H1 (cell line): ENCODE measurements around the gene PSD. TPM values are rescaled to one million over a fixed set of nuclear protein-coding genes. Genes with fewer than 3 reads are reported as not detected.
A peak's percentile ranks its signal among the peaks of the same experiment; 100 is the strongest.

Experiments used
- CTCF ChIA-PET: fragments of 300-600 bp; sonication (Branson Sonifier 250); formaldehyde crosslinking; loops from one replicate; lab custom pipeline; 2021; ENCODE audit not compliant: partially characterized antibody; lab: Charles Lee
- POLR2A ChIA-PET: fragments of 300-600 bp; sonication (Branson Sonifier 250); formaldehyde crosslinking; loops from one replicate; lab custom pipeline; 2021; ENCODE audit warnings: inconsistent platforms; ENCODE audit not compliant: partially characterized antibody; lab: Charles Lee
- DNase-seq, 2 experiments: peaks; one replicate each; pipeline versions ENCODE4 v3.0.0 to v3.0.0-alpha.2; 2010 to 2022; ENCODE audit warnings: low spot score in 2 of 2, low read depth in 1 of 2, mixed read lengths in 1 of 2
- FAIRE-seq: peaks from 2 replicates; lab custom pipeline; 2011; peaks lifted over from hg19 to GRCh38; lab: Jason Lieb, UNC
- H2AFZ ChIP-seq: 2 replicates; pipeline ENCODE4 v1.8.1; 2012; ENCODE audit warnings: low read length, inconsistent platforms
- H2AK5ac ChIP-seq: 2 replicates; pipeline ENCODE4 v1.6.1; 2013; ENCODE audit warnings: low read depth, low read length
- H2BK120ac ChIP-seq: replicated peaks from 2 replicates; pipeline ENCODE3; 2013; ENCODE audit warnings: low read depth, low read length, inconsistent platforms
- H2BK12ac ChIP-seq: 2 replicates; pipeline ENCODE4 v1.6.1; 2013; ENCODE audit warnings: low read depth, low read length
- H2BK15ac ChIP-seq: 2 replicates; pipeline ENCODE4 v1.6.1; 2013; ENCODE audit warnings: low read length
- H2BK20ac ChIP-seq: 2 replicates; pipeline ENCODE4 v1.6.1; 2013; ENCODE audit warnings: low read length
- H2BK5ac ChIP-seq: 2 replicates; pipeline ENCODE4 v1.6.1; 2013; ENCODE audit warnings: low read depth, low read length
- H3K14ac ChIP-seq: 2 replicates; pipeline ENCODE4 v1.6.1; 2013; ENCODE audit warnings: inconsistent platforms; ENCODE audit not compliant: insufficient read length
- H3K18ac ChIP-seq: 2 replicates; pipeline ENCODE4 v1.6.1; 2013; ENCODE audit warnings: low read length; ENCODE audit errors: extremely low read depth
- H3K23ac ChIP-seq: 2 replicates; pipeline ENCODE4 v1.6.1; 2013; ENCODE audit warnings: inconsistent platforms; ENCODE audit not compliant: insufficient read length
- H3K23me2 ChIP-seq: 2 replicates; pipeline ENCODE4 v1.6.1; 2013; ENCODE audit warnings: low read depth, low read length
- H3K27ac ChIP-seq: 2 replicates; pipeline ENCODE4 v1.6.1; 2011; ENCODE audit warnings: low read depth, low read length, inconsistent platforms
- H3K27me3 ChIP-seq, 4 experiments: replicated peaks in 1 of 4; 1 replicate in 1 of 4; 2 replicates in 3 of 4; pipeline versions ENCODE4 v1.6.1 to v1.8.1; 2011 to 2013; ENCODE audit warnings: low read length in 3 of 4, mild to moderate bottlenecking in 3 of 4, inconsistent platforms in 2 of 4, mixed read lengths in 2 of 4, moderate library complexity in 1 of 4; ENCODE audit not compliant: control insufficient read depth in 3 of 4, insufficient read depth in 3 of 4; ENCODE audit errors: extremely low read depth in 1 of 4
- H3K36me3 ChIP-seq, 4 experiments: 2 replicates each; pipeline versions ENCODE4 v1.6.1 to v1.8.1; 2011 to 2013; ENCODE audit warnings: mild to moderate bottlenecking in 4 of 4, low read length in 3 of 4, moderate library complexity in 2 of 4, control low read depth in 1 of 4, inconsistent platforms in 1 of 4; ENCODE audit not compliant: insufficient read depth in 4 of 4, control insufficient read depth in 2 of 4
- H3K4ac ChIP-seq: replicated peaks from 2 replicates; pipeline ENCODE3; 2013; ENCODE audit warnings: low read length, low read depth, mixed read lengths, inconsistent platforms; ENCODE audit not compliant: insufficient read length
- H3K4me1 ChIP-seq, 4 experiments: replicated peaks in 1 of 4; 1 replicate in 1 of 4; 2 replicates in 3 of 4; pipeline versions ENCODE4 v1.6.1 to v1.8.1; 2011 to 2013; ENCODE audit warnings: low read length in 3 of 4, inconsistent platforms in 2 of 4, mixed read lengths in 1 of 4; ENCODE audit not compliant: insufficient read depth in 4 of 4, control insufficient read depth in 3 of 4
- H3K4me2 ChIP-seq, 2 experiments: 2 replicates each; pipeline versions ENCODE4 v1.6.1 to v1.8.1; 2011 to 2013; ENCODE audit warnings: low read depth in 2 of 2, low read length in 2 of 2, control low read depth in 1 of 2, inconsistent platforms in 1 of 2, mild to moderate bottlenecking in 1 of 2; ENCODE audit not compliant: insufficient read depth in 1 of 2
- H3K4me3 ChIP-seq, 4 experiments: fragments of 200-600, 300-600 bp in 1 of 4; sonication (generic), shearing (Covaris generic), sonication (Bioruptor Twin) in 1 of 4; 2 replicates each; pipeline versions ENCODE4 v1.5.1 to v1.8.1; 2011 to 2016; ENCODE audit warnings: low read length in 4 of 4, low read depth in 3 of 4, control low read depth in 2 of 4, inconsistent platforms in 2 of 4, mild to moderate bottlenecking in 2 of 4, mixed read lengths in 1 of 4, moderate library complexity in 1 of 4; ENCODE audit not compliant: insufficient read depth in 2 of 4; ENCODE audit errors: extremely low read depth in 1 of 4
- H3K56ac ChIP-seq: replicated peaks from 2 replicates; pipeline ENCODE3; 2013; ENCODE audit warnings: low read depth, mild to moderate bottlenecking, mixed read lengths, low read length, inconsistent platforms; ENCODE audit not compliant: insufficient read length
- H3K79me1 ChIP-seq: 2 replicates; pipeline ENCODE4 v1.6.1; 2013; ENCODE audit warnings: low read depth, low read length, control low read depth
- H3K79me2 ChIP-seq, 2 experiments: 2 replicates each; pipeline versions ENCODE4 v1.6.1 to v1.8.1; 2012 to 2013; ENCODE audit warnings: low read length in 2 of 2, mild to moderate bottlenecking in 2 of 2, inconsistent platforms in 1 of 2; ENCODE audit not compliant: insufficient read depth in 2 of 2, control insufficient read depth in 1 of 2
- H3K9ac ChIP-seq, 4 experiments: replicated peaks in 1 of 4; 1 replicate in 1 of 4; 2 replicates in 3 of 4; pipeline versions ENCODE4 v1.6.1 to v1.8.1; 2011 to 2013; ENCODE audit warnings: low read depth in 3 of 4, low read length in 3 of 4, control low read depth in 2 of 4, mild to moderate bottlenecking in 2 of 4, moderate library complexity in 2 of 4, inconsistent platforms in 1 of 4; ENCODE audit errors: extremely low read depth in 1 of 4
- H3K9me3 ChIP-seq, 2 experiments: 2 replicates each; pipeline versions ENCODE4 v1.6.1 to v1.8.1; 2012 to 2013; ENCODE audit warnings: mild to moderate bottlenecking in 2 of 2, moderate library complexity in 2 of 2, control low read depth in 1 of 2, inconsistent platforms in 1 of 2, low read depth in 1 of 2, low read length in 1 of 2, mixed read lengths in 1 of 2; ENCODE audit not compliant: insufficient read depth in 2 of 2
- H4K20me1 ChIP-seq, 2 experiments: replicated peaks in 1 of 2; 2 replicates each; pipeline versions ENCODE3 to v1.8.1; 2011 to 2013; ENCODE audit warnings: inconsistent platforms in 2 of 2, low read length in 2 of 2, mild to moderate bottlenecking in 1 of 2; ENCODE audit not compliant: insufficient read depth in 2 of 2, control insufficient read depth in 1 of 2
- H4K5ac ChIP-seq: 2 replicates; pipeline ENCODE4 v1.6.1; 2013; ENCODE audit warnings: low read length, low read depth, mixed read lengths, inconsistent platforms; ENCODE audit not compliant: insufficient read length
- H4K8ac ChIP-seq: 2 replicates; pipeline ENCODE4 v1.8.0; 2013; ENCODE audit warnings: mild to moderate bottlenecking, moderate library complexity, low read length, inconsistent platforms; ENCODE audit not compliant: insufficient read depth; ENCODE audit errors: extremely low read depth
- H4K91ac ChIP-seq: replicated peaks from 2 replicates; pipeline ENCODE3; 2013; ENCODE audit warnings: low read length, mixed read lengths, inconsistent platforms; ENCODE audit not compliant: insufficient read length
- ASH2L ChIP-seq: fragments of 200-600, 300-600 bp; sonication (generic); IDR thresholded peaks from one replicate; pipeline ENCODE4 v1.7.1; 2017; ENCODE audit warnings: low read length
- CEBPB ChIP-seq: IDR thresholded peaks from 2 replicates; pipeline ENCODE4 v1.6.1; 2012; ENCODE audit warnings: low read depth, low read length
- CHD1 ChIP-seq: IDR thresholded peaks from 2 replicates; pipeline ENCODE4 v1.6.1; 2012; ENCODE audit warnings: low read depth, low read length, improper control_type of control experiment
- CREB1 ChIP-seq: IDR thresholded peaks from 2 replicates; pipeline ENCODE4 v1.6.1; 2012; ENCODE audit warnings: inconsistent platforms
- CTCF ChIP-seq, 3 experiments: IDR thresholded peaks; 1 replicate in 2 of 3; 2 replicates in 1 of 3; pipeline versions ENCODE4 v1.5.1 to v1.6.1; 2011; ENCODE audit warnings: low read length in 3 of 3, mild to moderate bottlenecking in 3 of 3, inconsistent platforms in 2 of 3, low read depth in 1 of 3, moderate library complexity in 1 of 3; ENCODE audit not compliant: insufficient read depth in 1 of 3; ENCODE audit errors: control extremely low read depth in 1 of 3
- E2F6 ChIP-seq: IDR thresholded peaks from 2 replicates; pipeline ENCODE4 v1.6.1; 2012; ENCODE audit warnings: inconsistent platforms
- FOSL1 ChIP-seq: IDR thresholded peaks from 2 replicates; pipeline ENCODE4 v1.6.1; 2011; ENCODE audit warnings: mild to moderate bottlenecking, low read depth, low read length, moderate library complexity; ENCODE audit not compliant: insufficient read depth
- JUND ChIP-seq: IDR thresholded peaks from 2 replicates; pipeline ENCODE4 v1.6.1; 2011; ENCODE audit warnings: mild to moderate bottlenecking, improper control_type of control experiment, low read length
- RAD21 ChIP-seq, 2 experiments: IDR thresholded peaks in 1 of 2; conservative IDR thresholded peaks in 1 of 2; 2 replicates each; pipeline ENCODE4 v1.6.1; 2011; ENCODE audit warnings: low read depth in 2 of 2, low read length in 2 of 2, improper control_type of control experiment in 1 of 2, inconsistent platforms in 1 of 2, mild to moderate bottlenecking in 1 of 2, moderate library complexity in 1 of 2
- SIRT6 ChIP-seq: IDR thresholded peaks from one replicate; pipeline ENCODE4 v1.7.1; 2012; ENCODE audit warnings: low read length, inconsistent platforms
- TBP ChIP-seq: IDR thresholded peaks from 2 replicates; pipeline ENCODE4 v1.6.1; 2011; ENCODE audit warnings: low read depth, low read length, improper control_type of control experiment
- WGBS, 2 experiments: shearing (Covaris generic) in 1 of 2; methylation state at CpG; one replicate each; pipeline versions ENCODE4 v1.1.6 to v1.1.7; 2013 to 2015; ENCODE audit warnings: low lambda C conversion rate in 2 of 2, mixed read lengths in 2 of 2, inconsistent platforms in 1 of 2, low coverage in 1 of 2, missing lambda C conversion rate in 1 of 2; ENCODE audit not compliant: insufficient replicate concordance in 2 of 2, insufficient coverage in 1 of 2, insufficient read length in 1 of 2; ENCODE audit errors: extremely low coverage in 1 of 2, missing lambda C conversion rate in 1 of 2; 5-methylcytosine and 5-hydroxymethylcytosine counted together
- polyA plus RNA-seq, 7 experiments: library from polyadenylated mRNA; depleted of rRNA in 3 of 7; stranded (reverse) in 5 of 7; unstranded in 2 of 7; fragments of >200 nt in 5 of 7; fragments of 200-250 nt in 2 of 7; gene quantifications; 1 replicate in 5 of 7; 2 replicates in 1 of 7; 4 replicates in 1 of 7; pipeline versions ENCODE4 v1.2.1 to v1.2.3, GENCODE V29; 2011 to 2013; ENCODE audit warnings: missing spikeins in 2 of 7, mixed read lengths in 2 of 7
- total RNA-seq: library from RNA; stranded (reverse); fragmentation: NEBNext Ultra II Directional; extraction: Animal tissue kit (Norgen Biotek cat#: 25700); gene quantifications from 2 replicates; pipeline ENCODE4 v1.2.1, GENCODE V29; 2021

Gene PSD
- total and polyA plus RNA-seq, 2 of the 8 experiments (the other 6 are each of a cell fraction or from before 2014, with no cell fraction given) = 5.4 to 6.0 TPM

- no peak overlapping the region for H3K18ac ChIP-seq
- CTCF ChIA-PET = interaction anchor here (0.6 to 17.7 kb wide), 34 partner anchors 10 to 327 kb away, joined by 3 to 357 read pairs (median 5); partner anchors contain the start of genes ELOVL3, FBXL15 and NFKB2
- TF ChIP-seq E2F6 = no peak
- TF ChIP-seq CEBPB = no peak
- TF ChIP-seq ASH2L = no peak
- peak; percentile 66 to 72 for TF ChIP-seq RAD21 (IDR thresholded peaks at IDR 0.05 in 1 of 2, conservative IDR thresholded peaks at IDR 0.05 in 1 of 2; ENCODE audit: low read depth in 2 of 2, low read length in 2 of 2)
- no peak for TF ChIP-seq JUND
- peak; percentile 83 to 87 (median 84) for TF ChIP-seq CTCF (IDR thresholded peaks at IDR 0.05; ENCODE audit: control extremely low read depth in 1 of 3, insufficient read depth in 1 of 3, low read depth in 1 of 3, low read length in 3 of 3)
- TF ChIP-seq CHD1 = no peak
- TF ChIP-seq FOSL1 = no peak
- no peak for TF ChIP-seq TBP
- no peak for TF ChIP-seq CREB1
- no peak for TF ChIP-seq SIRT6
These were observed 34.5 kb downstream of the PSD start for GRCh38 chr10:102384053-102384452.

More at GRCh38 chr10:102384053-102384452, 34.5 kb downstream of the PSD start:
- no peak overlapping the region for H4K91ac ChIP-seq
- H2AK5ac ChIP-seq = no peak overlapping the region
- H3K27me3 ChIP-seq = no peaks in the 10 kb centered on the region
- 0 out of 7 replicates have a peak, but pooled peaks cover 0 to 2% (median 0%) of the 10 kb centered on the region in 4 experiments for H3K4me1 ChIP-seq
- H3K23me2 ChIP-seq = no peaks in the 10 kb centered on the region
- no peak overlapping the region for H3K14ac ChIP-seq
- H2BK120ac ChIP-seq = no peak overlapping the region
- DNase-seq (peak in 1 of 2 experiments; percentile 63), FAIRE-seq (peak; percentile 82)
- H3K4ac ChIP-seq = no peak overlapping the region
- peaks cover 3 to 15% (median 7%) of the 10 kb centered on the region in 4 experiments; a peak in 5 of 8 replicates for H3K36me3 ChIP-seq
- H2AFZ ChIP-seq = no peak overlapping the region
- H3K27ac ChIP-seq = no peak overlapping the region
- no peak overlapping the region for H2BK12ac ChIP-seq
- H3K9me3 ChIP-seq = no peaks in the 10 kb centered on the region
- no peak overlapping the region for H3K4me3 ChIP-seq
- H4K8ac ChIP-seq = no peak overlapping the region
- peaks cover 0 to 2% of the 10 kb centered on the region in 2 experiments for H4K20me1 ChIP-seq
- no peak overlapping the region for H4K5ac ChIP-seq
- H3K79me1 ChIP-seq = no peaks in the 10 kb centered on the region
- no peak overlapping the region for H2BK15ac ChIP-seq
- no peak overlapping the region for H2BK5ac ChIP-seq
- 48% methylated on average over 6 of the region's 6 CpGs; no CpG with 5 or more reads in 1 of the 2 experiments for WGBS, 2 experiments
- no peak overlapping the region for H3K4me2 ChIP-seq
- POLR2A ChIA-PET = interaction anchor here (0.8 to 2.3 kb wide), 3 partner anchors 16 to 153 kb away, joined by 3 to 9 read pairs (median 4); no protein-coding TSS in a partner anchor
- no peak overlapping the region for H3K56ac ChIP-seq
- no peaks in the 10 kb centered on the region for H3K79me2 ChIP-seq
- H2BK20ac ChIP-seq = no peak overlapping the region
- H3K23ac ChIP-seq = no peak overlapping the region
- no peak overlapping the region for H3K9ac ChIP-seq
